22Rv1 (cell line): ENCODE results near the gene KDM4B.

ENCODE experiments used
- CTCF ChIP-seq: fragments of 450-650 bp; IDR thresholded peaks from 2 replicates; pipeline ENCODE4 v1.5.1; 2017; ENCODE audit warnings: mild to moderate bottlenecking
- ZFX ChIP-seq: fragments of 450-650 bp; IDR thresholded peaks from 2 replicates; pipeline ENCODE4 v1.6.1; 2017; ENCODE audit warnings: antibody characterized with exemption, borderline replicate concordance

GRCh38 chr19:5016781-5017180 is 47.9 kb downstream of the KDM4B start:
- TF ChIP-seq CTCF (no peak), ZFX (no peak)
